ENCODE measurements around the gene SLC35B2. TPM values are rescaled to one million over a fixed set of nuclear protein-coding genes. Genes with fewer than 3 reads are reported as not detected.

The SLC35B2 gene
- total and polyA plus RNA-seq, 2 experiments from 2014 or later: 74.1 to 104 TPM

DNA sequence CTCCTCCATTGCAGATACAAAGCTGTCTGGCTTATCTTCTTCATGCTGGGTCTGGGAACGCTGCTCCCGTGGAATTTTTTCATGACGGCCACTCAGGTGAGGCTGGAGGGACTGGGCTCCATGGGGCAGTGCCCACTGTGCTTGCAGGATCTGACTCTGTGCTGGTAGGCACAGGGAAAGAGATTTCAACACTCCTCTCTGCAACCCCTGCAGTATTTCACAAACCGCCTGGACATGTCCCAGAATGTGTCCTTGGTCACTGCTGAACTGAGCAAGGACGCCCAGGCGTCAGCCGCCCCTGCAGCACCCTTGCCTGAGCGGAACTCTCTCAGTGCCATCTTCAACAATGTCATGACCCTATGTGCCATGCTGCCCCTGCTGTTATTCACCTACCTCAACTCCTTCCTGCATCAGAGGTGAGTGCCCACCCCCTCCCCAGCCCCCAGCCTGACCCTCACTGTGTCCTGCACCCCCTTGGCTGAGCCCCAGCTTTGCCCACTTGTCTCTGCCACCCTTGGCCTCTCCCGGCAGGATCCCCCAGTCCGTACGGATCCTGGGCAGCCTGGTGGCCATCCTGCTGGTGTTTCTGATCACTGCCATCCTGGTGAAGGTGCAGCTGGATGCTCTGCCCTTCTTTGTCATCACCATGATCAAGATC, 27.8 kb downstream of the SLC35B2 start:
- Histone ChIP-seq H3K9me2 (replicated peaks; ENCODE audit: insufficient read depth) (no peaks in the 10 kb centered on the region), H3K36me3 (replicated peaks; ENCODE audit: insufficient read depth, low read depth) (no peaks in the 10 kb centered on the region), H3K9me3 (ENCODE audit: low read depth) (no peaks in the 10 kb centered on the region), H3K27me3 (no peaks in the 10 kb centered on the region), H2AFZ (no peak overlapping the region), H4K20me1 (ENCODE audit: insufficient read depth, poor library complexity, severe bottlenecking) (no peaks in the 10 kb centered on the region), H3K79me2 (peaks cover 5% of the 10 kb centered on the region), H3K4me1 (ENCODE audit: insufficient read depth) (peaks cover 36% of the 10 kb centered on the region), H3K4me3 (no peak overlapping the region), H3K4me2 (no peak overlapping the region), H3K27ac (no peak overlapping the region)
- WGBS (ENCODE audit: low lambda C conversion rate, missing lambda C conversion rate): 96% methylated on average over 11 of the region's 11 CpGs
- no peak for DNase-seq (ENCODE audit: low spot score)
- TF ChIP-seq EZH2phosphoT487 (IDR thresholded peaks at IDR 0.05; ENCODE audit: low read depth, severe bottlenecking, unreplicated experiment) (no peak), CTCF (IDR thresholded peaks at IDR 0.05; ENCODE audit: poor library complexity) (no peak), EZH2 (IDR thresholded peaks at IDR 0.05; ENCODE audit: borderline replicate concordance) (no peak)

DNA sequence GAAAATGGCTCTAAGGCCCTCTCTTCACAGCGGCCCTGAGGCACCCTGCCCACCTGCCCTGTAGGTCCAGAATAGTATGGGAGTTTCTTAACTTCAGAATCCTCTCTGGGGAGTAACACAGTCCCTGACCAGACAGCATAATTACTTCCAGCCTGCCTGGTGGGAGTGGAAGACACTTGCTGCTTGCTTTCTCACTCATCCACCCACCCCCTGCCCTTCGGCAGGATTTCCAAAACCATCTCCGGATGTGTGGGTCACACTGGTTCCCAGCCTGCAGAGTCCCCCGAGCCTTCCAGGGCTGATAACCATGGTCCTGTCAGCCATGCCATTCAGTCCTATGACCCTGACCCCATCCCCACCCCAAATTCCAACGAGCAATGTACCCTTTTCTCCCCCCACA, 28.5 kb downstream of the SLC35B2 start:
- H2AFZ ChIP-seq: no peak overlapping the region
- H3K27ac ChIP-seq: no peak overlapping the region
- WGBS (ENCODE audit: low lambda C conversion rate, missing lambda C conversion rate): 84% methylated on average over 5 of the region's 5 CpGs
- TF ChIP-seq EZH2phosphoT487 (IDR thresholded peaks at IDR 0.05; ENCODE audit: low read depth, severe bottlenecking, unreplicated experiment) (no peak), CTCF (IDR thresholded peaks at IDR 0.05; ENCODE audit: poor library complexity) (no peak), EZH2 (IDR thresholded peaks at IDR 0.05; ENCODE audit: borderline replicate concordance) (no peak)
- no peaks in the 10 kb centered on the region for H4K20me1 ChIP-seq (ENCODE audit: insufficient read depth, poor library complexity, severe bottlenecking)
- H3K9me3 ChIP-seq (ENCODE audit: low read depth): no peaks in the 10 kb centered on the region
- no peaks in the 10 kb centered on the region for H3K27me3 ChIP-seq
- no peaks in the 10 kb centered on the region for H3K36me3 ChIP-seq (replicated peaks; ENCODE audit: insufficient read depth, low read depth)
- H3K9me2 ChIP-seq (replicated peaks; ENCODE audit: insufficient read depth): no peaks in the 10 kb centered on the region
- peaks cover 36% of the 10 kb centered on the region for H3K4me1 ChIP-seq (ENCODE audit: insufficient read depth)
- H3K4me2 ChIP-seq: no peak overlapping the region
- peaks cover 5% of the 10 kb centered on the region for H3K79me2 ChIP-seq
- H3K4me3 ChIP-seq: no peak overlapping the region
- DNase-seq (ENCODE audit: low spot score): no peak

DNA sequence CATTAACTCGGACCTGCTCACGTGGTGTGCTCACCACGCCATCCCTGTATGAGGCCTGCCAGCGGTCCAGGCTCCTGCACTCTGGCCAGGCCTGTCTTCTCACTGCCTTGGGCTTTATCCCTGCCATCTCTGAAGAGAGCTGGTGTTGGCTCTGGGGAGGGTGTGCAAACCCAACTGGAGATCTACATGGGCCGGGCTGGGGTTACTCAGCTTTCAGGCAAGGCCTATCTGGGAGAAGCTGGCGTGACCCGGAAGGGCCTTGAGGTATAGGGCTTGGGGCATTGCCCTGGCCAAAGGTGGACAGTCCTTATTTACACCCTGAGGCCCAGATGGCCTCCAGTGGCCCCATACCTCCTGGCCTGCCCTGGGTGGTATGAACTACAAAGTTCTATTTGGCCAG, 28.9 kb downstream of the SLC35B2 start:
- H3K4me3 ChIP-seq: no peak overlapping the region
- H4K20me1 ChIP-seq (ENCODE audit: insufficient read depth, poor library complexity, severe bottlenecking): no peaks in the 10 kb centered on the region
- TF ChIP-seq EZH2 (IDR thresholded peaks at IDR 0.05; ENCODE audit: borderline replicate concordance) (no peak), CTCF (IDR thresholded peaks at IDR 0.05; ENCODE audit: poor library complexity) (no peak), EZH2phosphoT487 (IDR thresholded peaks at IDR 0.05; ENCODE audit: low read depth, severe bottlenecking, unreplicated experiment) (no peak)
- H3K9me3 ChIP-seq (ENCODE audit: low read depth): no peaks in the 10 kb centered on the region
- no peak overlapping the region for H2AFZ ChIP-seq
- H3K79me2 ChIP-seq: peaks cover 5% of the 10 kb centered on the region
- peaks cover 37% of the 10 kb centered on the region for H3K4me1 ChIP-seq (ENCODE audit: insufficient read depth)
- no peaks in the 10 kb centered on the region for H3K9me2 ChIP-seq (replicated peaks; ENCODE audit: insufficient read depth)
- WGBS (ENCODE audit: low lambda C conversion rate, missing lambda C conversion rate): 95% methylated on average over 7 of the region's 7 CpGs
- no peaks in the 10 kb centered on the region for H3K36me3 ChIP-seq (replicated peaks; ENCODE audit: insufficient read depth, low read depth)
- no peak for DNase-seq (ENCODE audit: low spot score)
- H3K4me2 ChIP-seq: no peak overlapping the region
- no peaks in the 10 kb centered on the region for H3K27me3 ChIP-seq
- no peak overlapping the region for H3K27ac ChIP-seq
